ENCODE measurements around the gene GPR42. TPM values are rescaled to one million over a fixed set of nuclear protein-coding genes. Genes with fewer than 3 reads are reported as not detected.

Gene GPR42
- total and polyA plus RNA-seq, 2 of the 4 experiments (the other 2 are of a cell fraction), result not detected

GRCh38 chr19:35381926-35382325, 11.1 kb downstream of the GPR42 start:
- no peak overlapping the region for H3K4me2 ChIP-seq (ENCODE audit: low read depth, low read length)
- WGBS, 2 experiments (ENCODE audit: extremely low coverage in 2 of 2, insufficient read length in 1 of 2), result 40% methylated on average over 2 of the region's 6 CpGs; no CpG with 5 or more reads in 1 of the 2 experiments
- H2AK9ac ChIP-seq (replicated peaks; ENCODE audit: low read depth, low read length, poor library complexity), result no peak overlapping the region
- H2BK15ac ChIP-seq (ENCODE audit: low read depth, low read length), result no peak overlapping the region
- POLR2A ChIA-PET (ENCODE audit: unreplicated experiment), result no interaction called here
- TF ChIP-seq POLR2A (IDR thresholded peaks at IDR 0.05; ENCODE audit: low read depth, low read length), result no peak
- no peak for TF ChIP-seq NFE2L2 (IDR thresholded peaks at IDR 0.05; ENCODE audit: low read depth, low read length)
- TF ChIP-seq RFX5 (IDR thresholded peaks at IDR 0.05; ENCODE audit: low read depth, low read length), result no peak
- no peak for TF ChIP-seq SMC3 (IDR thresholded peaks at IDR 0.05; ENCODE audit: low read depth, low read length)
- TF ChIP-seq MAZ (IDR thresholded peaks at IDR 0.05; ENCODE audit: borderline replicate concordance, low read depth, low read length), result no peak
- TF ChIP-seq CTCF (conservative IDR thresholded peaks at IDR 0.05; ENCODE audit: low read depth, low read length), result no peak
- H3K27me3 ChIP-seq (ENCODE audit: control insufficient read depth, insufficient read depth, low read length), result peaks cover 4% of the 10 kb centered on the region
- H4K20me1 ChIP-seq (ENCODE audit: insufficient read depth, low read length), result no peaks in the 10 kb centered on the region
- no peak overlapping the region for H2BK20ac ChIP-seq (ENCODE audit: low read depth, low read length)
- H3K14ac ChIP-seq (replicated peaks; ENCODE audit: low read depth, low read length), result no peak overlapping the region
- dilution Hi-C loops (cut with HindIII; ENCODE audit: low sequenced_read_pairs, unreplicated experiment) (no loop called here), in situ Hi-C loops (cut with MboI; ENCODE audit: low sequenced_read_pairs) (no loop called here), intact Hi-C loops (cut with micrococcal nuclease) (no loop called here)
- H3K23ac ChIP-seq (ENCODE audit: low read depth, low read length), result no peak overlapping the region
- H3K27ac ChIP-seq (ENCODE audit: insufficient read depth, low read length), result no peak overlapping the region
- ATAC-seq (ENCODE audit: low read depth) (no peak), DNase-seq (no peak)
- no peak overlapping the region for H3K56ac ChIP-seq (ENCODE audit: extremely low read depth, insufficient read depth, low read length)
- BruUV-seq (replicated peaks), result no TSS peak
- H4K5ac ChIP-seq (ENCODE audit: low read depth, low read length), result no peak overlapping the region
- H3K9me1 ChIP-seq (ENCODE audit: insufficient read depth, low read length), result no peaks in the 10 kb centered on the region
- no peak overlapping the region for H2BK120ac ChIP-seq (ENCODE audit: low read depth, low read length)
- H3K9ac ChIP-seq (ENCODE audit: low read depth, low read length), result no peak overlapping the region
- H2BK5ac ChIP-seq (ENCODE audit: low read depth, low read length, poor library complexity, severe bottlenecking), result no peak overlapping the region
- no peak overlapping the region for H2AFZ ChIP-seq (replicated peaks; ENCODE audit: low read length, poor library complexity)
- CTCF ChIA-PET, result no interaction called here
- no peak overlapping the region for H2AK5ac ChIP-seq (ENCODE audit: low read depth, low read length)
- peaks cover 3% of the 10 kb centered on the region for H3K9me3 ChIP-seq (ENCODE audit: control insufficient read depth, insufficient read depth, low read length)
- H4K91ac ChIP-seq (ENCODE audit: insufficient read depth, low read depth, low read length), result no peak overlapping the region
- no peaks in the 10 kb centered on the region for H3K79me1 ChIP-seq (ENCODE audit: low read depth in 1 of 2, low read length in 2 of 2)
- H3K36me3 ChIP-seq (ENCODE audit: control insufficient read depth, insufficient read depth, low read length), result no peaks in the 10 kb centered on the region
- no peak overlapping the region for H3K4me3 ChIP-seq (ENCODE audit: insufficient read depth, low read depth, low read length)
- H3K18ac ChIP-seq (ENCODE audit: low read depth, low read length), result no peak overlapping the region
- no peaks in the 10 kb centered on the region for H3K4me1 ChIP-seq (ENCODE audit: control insufficient read depth, insufficient read depth, low read length)
- H3K4ac ChIP-seq (ENCODE audit: low read depth, low read length), result no peak overlapping the region
- H4K8ac ChIP-seq (ENCODE audit: low read depth in 2 of 2, low read length in 2 of 2), result no peak overlapping the region
